Small intestine (tissue), 7 donors: ENCODE results near the gene TTC39A. TPM values are rescaled to one million over a fixed set of nuclear protein-coding genes. Genes with fewer than 3 reads are reported as not detected.

Source experiments
- DNase-seq, 2 donors: peaks; one replicate each; pipeline versions ENCODE4 v3.0.0 to v3.0.0-alpha.2; 2013
- FAIRE-seq: peaks from 2 replicates; lab custom pipeline; 2012; peaks lifted over from hg19 to GRCh38; lab: Jason Lieb, UNC
- H3K27ac ChIP-seq, 3 donors: one replicate each; pipeline ENCODE4 v1.5.1; 2013; ENCODE audit warnings: low read length in 2 of 3, mild to moderate bottlenecking in 2 of 3, control low read depth in 1 of 3, inconsistent platforms in 1 of 3, low read depth in 1 of 3, moderate library complexity in 1 of 3
- H3K27me3 ChIP-seq, 3 donors: one replicate each; pipeline ENCODE4 v1.6.1; 2013; ENCODE audit warnings: low read length in 3 of 3, inconsistent platforms in 1 of 3; ENCODE audit not compliant: control insufficient read depth in 3 of 3, insufficient read depth in 3 of 3
- H3K36me3 ChIP-seq, 3 donors: one replicate each; pipeline ENCODE4 v1.6.1; 2013; ENCODE audit warnings: low read length in 3 of 3, inconsistent platforms in 1 of 3, low read depth in 1 of 3, mild to moderate bottlenecking in 1 of 3, moderate library complexity in 1 of 3; ENCODE audit not compliant: control insufficient read depth in 3 of 3, insufficient read depth in 2 of 3
- H3K4me1 ChIP-seq, 3 donors: one replicate each; pipeline ENCODE4 v1.6.1; 2013; ENCODE audit warnings: low read length in 2 of 3, inconsistent platforms in 1 of 3, low read depth in 1 of 3, mild to moderate bottlenecking in 1 of 3, moderate library complexity in 1 of 3; ENCODE audit not compliant: control insufficient read depth in 3 of 3, insufficient read depth in 2 of 3
- H3K4me3 ChIP-seq, 3 donors: one replicate each; pipeline ENCODE4 v1.5.1; 2013; ENCODE audit warnings: low read length in 3 of 3, control low read depth in 1 of 3, inconsistent platforms in 1 of 3, low read depth in 1 of 3, mild to moderate bottlenecking in 1 of 3, moderate library complexity in 1 of 3
- H3K9me3 ChIP-seq, 2 donors: one replicate each; pipeline ENCODE4 v1.6.1; 2013; ENCODE audit warnings: low read depth in 1 of 2, low read length in 1 of 2; ENCODE audit not compliant: control insufficient read depth in 2 of 2, insufficient read depth in 1 of 2
- WGBS, 3 donors: extraction: QIAGEN DNeasy Blood & Tissue Kit; methylation state at CpG; one replicate each; pipeline ENCODE4 v1.1.7; 2013; 5-methylcytosine and 5-hydroxymethylcytosine counted together
- polyA plus RNA-seq, 4 donors: library from polyadenylated mRNA; stranded (reverse) in 3 of 4; unstranded in 1 of 4; fragments of 200-250 nt in 3 of 4; fragments of 120-200 nt in 1 of 4; gene quantifications; one replicate each; pipeline versions ENCODE4 v1.2.1 to v1.2.3, GENCODE V29; 2013
- donor health status: healthy with polysubstance abuse.
- donor health status: control.
- donor health status: control.
- donor health status: Bipolar disorder and iron deficiency.
- donor health status: healthy.

The TTC39A gene
- polyA plus RNA-seq, 4 donors = 9.3 to 30.3 (median 12.8) TPM

GRCh38 chr1:51324251-51325010 lies 5.9 kb downstream of the TTC39A start:
- Histone ChIP-seq H3K27ac (no peak overlapping the region), H3K4me1 (peaks cover 0 to 9% (median 0%) of the 10 kb centered on the region in 3 donors)
- 93 to 96% (median 95%) methylated on average over 7 of the region's 7 CpGs for WGBS, 3 donors

GRCh38 chr1:51323778-51324177 lies 6.6 kb downstream of the TTC39A start:
- Histone ChIP-seq H3K4me3 (no peak overlapping the region), H3K27ac (no peak overlapping the region), H3K36me3 (peaks cover 0 to 8% (median 0%) of the 10 kb centered on the region in 3 donors), H3K4me1 (peaks cover 0 to 5% (median 0%) of the 10 kb centered on the region in 3 donors), H3K27me3 (no peaks in the 10 kb centered on the region), H3K9me3 (no peaks in the 10 kb centered on the region)
- no peak for DNase-seq
- no peak for FAIRE-seq

More at GRCh38 chr1:51324251-51325010, 5.9 kb downstream of the TTC39A start:
- DNase-seq = no peak
- no peak for FAIRE-seq
- Histone ChIP-seq H3K9me3 (no peaks in the 10 kb centered on the region), H3K36me3 (peaks cover 0 to 8% (median 0%) of the 10 kb centered on the region in 3 donors), H3K27me3 (no peaks in the 10 kb centered on the region), H3K4me3 (no peak overlapping the region)

GRCh38 chr1:51322417-51323101 lies 7.8 kb downstream of the TTC39A start:
- H3K27ac ChIP-seq = no peak overlapping the region
- WGBS, 3 donors = 85 to 96% (median 92%) methylated on average over 4 of the region's 4 CpGs

GRCh38 chr1:51321924-51322280 lies 8.5 kb downstream of the TTC39A start:
- H3K4me3 ChIP-seq = no peak overlapping the region
- FAIRE-seq (no peak), DNase-seq (peak in 1 of 2 donors; percentile 36)
- peaks cover 0 to 18% (median 0%) of the 10 kb centered on the region in 3 donors for H3K36me3 ChIP-seq
- H3K27ac ChIP-seq = no peak overlapping the region
- H3K27me3 ChIP-seq = no peaks in the 10 kb centered on the region
- WGBS, 3 donors = 86 to 97% (median 95%) methylated on average over 2 of the region's 2 CpGs
- peaks cover 0 to 9% (median 0%) of the 10 kb centered on the region in 3 donors for H3K4me1 ChIP-seq
- H3K9me3 ChIP-seq = no peaks in the 10 kb centered on the region

More at GRCh38 chr1:51322417-51323101, 7.8 kb downstream of the TTC39A start:
- no peak overlapping the region for H3K4me3 ChIP-seq
- DNase-seq (no peak), FAIRE-seq (no peak)
- peaks cover 0 to 18% (median 0%) of the 10 kb centered on the region in 3 donors for H3K36me3 ChIP-seq
- H3K27me3 ChIP-seq = no peaks in the 10 kb centered on the region
- no peaks in the 10 kb centered on the region for H3K9me3 ChIP-seq
- H3K4me1 ChIP-seq = peaks cover 0 to 5% (median 0%) of the 10 kb centered on the region in 3 donors

GRCh38 chr1:51320967-51321923 lies 9.1 kb downstream of the TTC39A start:
- peak overlapping the region in 1 of 3 donors; percentile 2 for H3K27ac ChIP-seq
- FAIRE-seq (no peak), DNase-seq (peak in 1 of 2 donors; percentile 69)
- WGBS, 3 donors = 68 to 81% (median 81%) methylated on average over 11 of the region's 11 CpGs
- no peaks in the 10 kb centered on the region for H3K9me3 ChIP-seq
- no peaks in the 10 kb centered on the region for H3K27me3 ChIP-seq
- H3K4me3 ChIP-seq = no peak overlapping the region
- peaks cover 0 to 15% (median 0%) of the 10 kb centered on the region in 3 donors for H3K4me1 ChIP-seq
- H3K36me3 ChIP-seq = peaks cover 0 to 18% (median 0%) of the 10 kb centered on the region in 3 donors

- no peak for DNase-seq
- H3K9me3 ChIP-seq = no peaks in the 10 kb centered on the region
- peaks cover 0 to 49% (median 7%) of the 10 kb centered on the region in 3 donors for H3K4me1 ChIP-seq
- no peaks in the 10 kb centered on the region for H3K27me3 ChIP-seq
- no peak for FAIRE-seq
- no peak overlapping the region for H3K4me3 ChIP-seq
- H3K36me3 ChIP-seq = peaks cover 0 to 19% (median 0%) of the 10 kb centered on the region in 3 donors
- no peak overlapping the region for H3K27ac ChIP-seq
- 91 to 97% (median 93%) methylated on average over 7 of the region's 7 CpGs for WGBS, 3 donors
Measured at GRCh38 chr1:51317798-51318197, 12.6 kb downstream of the TTC39A start.

- H3K27ac ChIP-seq = no peak overlapping the region
- no peak overlapping the region for H3K4me3 ChIP-seq
- peaks cover 0 to 50% (median 7%) of the 10 kb centered on the region in 3 donors for H3K4me1 ChIP-seq
- H3K36me3 ChIP-seq = peaks cover 0 to 26% (median 0%) of the 10 kb centered on the region in 3 donors
- 39 to 68% (median 49%) methylated on average over 4 of the region's 4 CpGs for WGBS, 3 donors
- H3K27me3 ChIP-seq = no peaks in the 10 kb centered on the region
- H3K9me3 ChIP-seq = no peaks in the 10 kb centered on the region
- FAIRE-seq = no peak
- no peak for DNase-seq
Measured at GRCh38 chr1:51316846-51317120, 13.6 kb downstream of the TTC39A start.
